Right atrium auricular region (tissue), 2 donors: ENCODE measurements around the gene YTHDC1. TPM values are rescaled to one million over a fixed set of nuclear protein-coding genes. Genes with fewer than 3 reads are reported as not detected.

ENCODE experiments used
- DNase-seq: peaks from one replicate; pipeline ENCODE4 v3.0.0-alpha.2; 2019; ENCODE audit warnings: low spot score
- H3K27ac ChIP-seq, 2 donors: fragments of 200-600 bp; sonication (generic); 1 replicate in 1 of 2; 2 replicates in 1 of 2; pipeline ENCODE4 v1.5.1; 2016 to 2019
- H3K27me3 ChIP-seq, 2 donors: fragments of 200-600 bp; sonication (generic); one replicate each; pipeline versions ENCODE4 v1.5.1 to v1.6.0; 2017 to 2019
- H3K36me3 ChIP-seq: fragments of 200-600 bp; sonication (generic); one replicate; pipeline ENCODE4 v1.5.1; 2016
- H3K4me1 ChIP-seq, 2 donors: fragments of 200-600 bp; sonication (generic); one replicate each; pipeline versions ENCODE4 v1.5.1 to v1.6.0; 2017 to 2019
- H3K4me3 ChIP-seq, 2 donors: fragments of 200-600 bp; sonication (generic); 1 replicate in 1 of 2; 2 replicates in 1 of 2; pipeline ENCODE4 v1.5.1; 2017 to 2019; ENCODE audit warnings: mild to moderate bottlenecking in 1 of 2, moderate library complexity in 1 of 2
- H3K9me3 ChIP-seq, 2 donors: fragments of 200-600 bp; sonication (generic); one replicate each; pipeline ENCODE4 v1.5.1; 2019
- total RNA-seq, 2 donors: library from RNA; depleted of rRNA; stranded (reverse); fragments of >200 nt; gene quantifications; one replicate each; pipeline ENCODE4 v1.1.0, GENCODE V29; 2016
- TF ChIP-seq, protein P1 (sequence below), 2 donors: fragments of 200-600 bp; sonication (generic); IDR thresholded peaks; one replicate each; pipeline ENCODE4 v1.5.1; 2019; ENCODE audit warnings: antibody characterized with exemption in 2 of 2

Gene YTHDC1
- total RNA-seq, 2 donors from 2014 or later, result 32.6 to 35.6 TPM

DNA sequence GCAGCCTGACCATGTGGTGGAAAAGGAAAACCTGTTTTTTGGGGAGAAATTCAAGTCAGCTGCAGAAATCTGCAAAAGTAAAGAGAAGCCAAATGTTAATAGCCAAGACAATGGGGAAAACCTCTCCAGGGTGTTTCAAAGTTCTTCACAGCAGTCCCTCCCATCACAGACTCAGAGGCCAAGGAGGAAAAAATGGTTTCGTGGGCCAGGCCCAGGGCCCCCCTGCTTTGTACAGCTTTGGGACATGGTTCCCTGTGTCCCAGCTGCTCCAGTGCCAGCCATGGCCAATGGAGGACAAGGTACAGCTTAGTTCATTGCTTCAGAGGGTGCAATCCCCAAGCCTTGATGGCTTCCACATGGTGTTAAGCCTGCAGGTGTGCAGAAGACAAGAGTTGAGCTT, 15.2 kb upstream of the YTHDC1 start:
- no peaks in the 10 kb centered on the region for H3K36me3 ChIP-seq
- no peak overlapping the region for H3K27ac ChIP-seq
- no peaks in the 10 kb centered on the region for H3K27me3 ChIP-seq
- no peak overlapping the region for H3K4me3 ChIP-seq
- no peak for DNase-seq
- TF ChIP-seq, protein P1, sequence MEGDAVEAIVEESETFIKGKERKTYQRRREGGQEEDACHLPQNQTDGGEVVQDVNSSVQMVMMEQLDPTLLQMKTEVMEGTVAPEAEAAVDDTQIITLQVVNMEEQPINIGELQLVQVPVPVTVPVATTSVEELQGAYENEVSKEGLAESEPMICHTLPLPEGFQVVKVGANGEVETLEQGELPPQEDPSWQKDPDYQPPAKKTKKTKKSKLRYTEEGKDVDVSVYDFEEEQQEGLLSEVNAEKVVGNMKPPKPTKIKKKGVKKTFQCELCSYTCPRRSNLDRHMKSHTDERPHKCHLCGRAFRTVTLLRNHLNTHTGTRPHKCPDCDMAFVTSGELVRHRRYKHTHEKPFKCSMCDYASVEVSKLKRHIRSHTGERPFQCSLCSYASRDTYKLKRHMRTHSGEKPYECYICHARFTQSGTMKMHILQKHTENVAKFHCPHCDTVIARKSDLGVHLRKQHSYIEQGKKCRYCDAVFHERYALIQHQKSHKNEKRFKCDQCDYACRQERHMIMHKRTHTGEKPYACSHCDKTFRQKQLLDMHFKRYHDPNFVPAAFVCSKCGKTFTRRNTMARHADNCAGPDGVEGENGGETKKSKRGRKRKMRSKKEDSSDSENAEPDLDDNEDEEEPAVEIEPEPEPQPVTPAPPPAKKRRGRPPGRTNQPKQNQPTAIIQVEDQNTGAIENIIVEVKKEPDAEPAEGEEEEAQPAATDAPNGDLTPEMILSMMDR (IDR thresholded peaks at IDR 0.05), result no peak
- no peaks in the 10 kb centered on the region for H3K4me1 ChIP-seq
- H3K9me3 ChIP-seq, result no peaks in the 10 kb centered on the region

DNA sequence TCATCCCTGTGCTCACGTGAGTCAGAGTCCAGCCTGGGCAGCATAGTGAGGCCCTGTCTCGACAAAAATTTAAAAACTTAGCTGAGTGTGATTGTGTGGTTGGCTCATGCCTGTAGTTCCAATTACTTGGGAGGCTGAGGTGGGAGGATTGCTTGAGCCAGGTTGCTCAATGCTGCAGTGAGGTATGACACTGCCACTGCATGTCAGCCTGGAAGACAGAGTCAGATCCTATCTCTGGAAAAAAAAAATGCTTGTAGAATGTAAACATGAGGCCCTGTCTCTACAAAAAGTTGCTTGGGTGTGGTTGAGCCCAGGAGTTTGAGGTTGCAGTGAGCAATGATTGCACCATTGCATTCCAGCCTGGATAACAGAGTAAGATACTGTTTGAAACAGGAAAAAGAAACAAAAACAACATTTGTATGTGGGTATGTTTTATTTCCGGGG, 11.3 kb upstream of the YTHDC1 start:
- H3K9me3 ChIP-seq, result no peaks in the 10 kb centered on the region
- TF ChIP-seq, protein P1 (IDR thresholded peaks at IDR 0.05), result no peak
- DNase-seq, result no peak
- no peaks in the 10 kb centered on the region for H3K27me3 ChIP-seq
- no peak overlapping the region for H3K27ac ChIP-seq
- H3K4me3 ChIP-seq, result no peak overlapping the region
- H3K4me1 ChIP-seq, result no peaks in the 10 kb centered on the region
- H3K36me3 ChIP-seq, result no peaks in the 10 kb centered on the region

DNA sequence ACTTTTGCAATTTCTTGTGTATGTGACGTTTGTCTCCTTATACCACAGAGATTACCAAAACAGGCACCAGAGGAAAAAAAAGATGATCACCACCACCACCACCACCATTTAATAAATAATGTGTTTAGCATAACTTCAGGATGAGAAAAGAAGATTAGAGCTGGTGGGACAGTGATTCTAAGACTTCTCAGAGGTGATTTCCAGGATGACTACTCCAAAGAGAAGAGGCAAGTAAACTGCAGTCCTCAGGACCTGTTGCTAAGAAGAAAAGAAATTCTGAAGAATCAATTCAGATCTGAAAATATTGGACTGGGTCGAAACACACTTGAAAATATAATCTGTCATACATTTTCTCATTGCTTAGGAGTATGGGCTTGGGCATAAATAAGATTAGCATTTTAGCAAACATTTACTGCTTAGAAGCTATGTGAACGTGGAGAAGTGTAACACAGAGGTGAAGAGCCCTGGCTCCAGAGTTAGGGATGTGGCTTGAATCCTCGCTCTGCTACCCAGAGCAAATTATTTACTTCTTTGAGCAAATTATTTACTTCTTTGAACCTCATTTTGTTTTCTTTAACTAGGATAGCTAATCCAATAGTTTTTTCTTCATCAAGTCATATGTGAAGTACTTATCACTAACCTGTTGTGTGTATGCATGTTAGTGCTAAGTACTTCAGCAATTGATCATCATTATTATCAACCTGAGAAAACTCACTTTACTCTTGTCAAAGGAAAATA, 10.5 kb upstream of the YTHDC1 start:
- Histone ChIP-seq H3K27ac (no peak overlapping the region), H3K4me1 (no peaks in the 10 kb centered on the region), H3K36me3 (no peaks in the 10 kb centered on the region), H3K27me3 (no peaks in the 10 kb centered on the region), H3K9me3 (no peaks in the 10 kb centered on the region), H3K4me3 (no peak overlapping the region)
- no peak for DNase-seq
- TF ChIP-seq, protein P1 (IDR thresholded peaks at IDR 0.05), result no peak

DNA sequence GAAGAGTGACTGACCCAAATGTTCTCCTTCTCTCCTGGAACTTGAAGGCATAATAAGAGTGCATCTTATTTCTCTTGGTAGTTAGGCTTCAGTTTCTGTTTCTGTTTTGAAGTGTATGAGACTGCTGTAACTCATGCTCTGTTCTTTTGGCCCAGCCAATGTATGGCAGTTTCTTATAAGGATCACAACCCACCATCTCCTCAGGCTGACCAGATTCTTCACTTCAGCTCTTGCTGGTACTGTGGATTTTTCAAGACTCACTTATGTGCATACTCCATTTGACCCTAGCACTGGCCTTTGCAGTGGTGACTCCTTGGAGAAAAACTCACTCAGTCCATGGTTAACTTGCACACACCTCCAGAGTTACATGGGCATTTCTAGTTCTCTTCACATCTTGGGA, 9.6 kb upstream of the YTHDC1 start:
- Histone ChIP-seq H3K27me3 (no peaks in the 10 kb centered on the region), H3K36me3 (no peaks in the 10 kb centered on the region), H3K9me3 (no peaks in the 10 kb centered on the region), H3K4me3 (no peak overlapping the region), H3K27ac (no peak overlapping the region), H3K4me1 (no peaks in the 10 kb centered on the region)
- TF ChIP-seq, protein P1 (IDR thresholded peaks at IDR 0.05), result no peak
- DNase-seq, result no peak

DNA sequence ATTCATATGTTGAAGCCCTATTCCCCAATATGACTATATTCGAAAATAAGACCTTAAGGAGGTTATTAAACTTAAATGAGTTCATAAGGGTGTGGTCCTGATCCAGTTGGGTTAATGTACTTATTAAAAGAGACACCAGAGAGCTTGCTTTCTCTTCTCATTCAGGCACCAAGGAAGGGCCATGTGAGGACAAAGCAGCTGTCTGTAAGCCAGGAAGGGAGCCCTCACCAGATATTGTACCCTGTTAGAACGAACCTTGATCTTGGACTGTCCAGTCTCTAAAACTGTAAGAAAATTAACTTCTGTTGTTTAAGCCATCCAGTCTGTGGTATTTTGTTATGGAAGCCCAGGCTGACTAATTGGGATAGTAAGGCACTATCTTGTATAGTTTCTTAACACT, 9.1 kb upstream of the YTHDC1 start:
- TF ChIP-seq, protein P1 (IDR thresholded peaks at IDR 0.05), result no peak
- Histone ChIP-seq H3K4me1 (no peaks in the 10 kb centered on the region), H3K9me3 (no peaks in the 10 kb centered on the region), H3K27ac (no peak overlapping the region), H3K4me3 (no peak overlapping the region), H3K36me3 (no peaks in the 10 kb centered on the region), H3K27me3 (no peaks in the 10 kb centered on the region)
- no peak for DNase-seq

DNA sequence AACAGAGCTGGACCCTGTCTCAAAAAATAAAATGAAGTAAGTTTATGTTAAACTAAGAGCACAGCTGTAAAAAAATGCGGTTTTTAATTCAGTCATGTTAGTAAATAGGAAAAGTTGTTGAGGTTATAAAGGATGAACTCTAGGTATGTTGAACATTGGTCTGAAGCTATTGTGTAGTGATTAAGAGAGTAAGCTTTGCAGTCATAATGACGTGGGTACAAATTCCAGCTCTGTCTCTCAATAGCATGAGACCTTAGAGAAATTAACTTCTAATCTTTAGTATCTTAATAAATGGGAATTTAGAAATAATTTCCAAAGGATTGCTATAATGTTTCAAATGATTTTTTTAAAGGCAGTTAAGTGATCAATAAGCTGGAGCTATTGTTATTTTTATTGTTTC, 2.9 kb upstream of the YTHDC1 start:
- DNase-seq, result no peak
- H3K27me3 ChIP-seq, result no peaks in the 10 kb centered on the region
- H3K27ac ChIP-seq, result no peak overlapping the region
- H3K36me3 ChIP-seq, result no peaks in the 10 kb centered on the region
- H3K4me3 ChIP-seq, result no peak overlapping the region
- H3K9me3 ChIP-seq, result no peaks in the 10 kb centered on the region
- TF ChIP-seq, protein P1 (IDR thresholded peaks at IDR 0.05), result no peak
- peaks cover 0 to 12% of the 10 kb centered on the region in 2 donors for H3K4me1 ChIP-seq
